ENCODE measurements around the gene UBE2H. TPM values are rescaled to one million over a fixed set of nuclear protein-coding genes. Genes with fewer than 3 reads are reported as not detected.
A peak's percentile ranks its signal among the peaks of the same experiment; 100 is the strongest.

Gene UBE2H
- total and polyA plus RNA-seq, 4 donors, result 71.0 to 118 (median 97.7) TPM

DNA sequence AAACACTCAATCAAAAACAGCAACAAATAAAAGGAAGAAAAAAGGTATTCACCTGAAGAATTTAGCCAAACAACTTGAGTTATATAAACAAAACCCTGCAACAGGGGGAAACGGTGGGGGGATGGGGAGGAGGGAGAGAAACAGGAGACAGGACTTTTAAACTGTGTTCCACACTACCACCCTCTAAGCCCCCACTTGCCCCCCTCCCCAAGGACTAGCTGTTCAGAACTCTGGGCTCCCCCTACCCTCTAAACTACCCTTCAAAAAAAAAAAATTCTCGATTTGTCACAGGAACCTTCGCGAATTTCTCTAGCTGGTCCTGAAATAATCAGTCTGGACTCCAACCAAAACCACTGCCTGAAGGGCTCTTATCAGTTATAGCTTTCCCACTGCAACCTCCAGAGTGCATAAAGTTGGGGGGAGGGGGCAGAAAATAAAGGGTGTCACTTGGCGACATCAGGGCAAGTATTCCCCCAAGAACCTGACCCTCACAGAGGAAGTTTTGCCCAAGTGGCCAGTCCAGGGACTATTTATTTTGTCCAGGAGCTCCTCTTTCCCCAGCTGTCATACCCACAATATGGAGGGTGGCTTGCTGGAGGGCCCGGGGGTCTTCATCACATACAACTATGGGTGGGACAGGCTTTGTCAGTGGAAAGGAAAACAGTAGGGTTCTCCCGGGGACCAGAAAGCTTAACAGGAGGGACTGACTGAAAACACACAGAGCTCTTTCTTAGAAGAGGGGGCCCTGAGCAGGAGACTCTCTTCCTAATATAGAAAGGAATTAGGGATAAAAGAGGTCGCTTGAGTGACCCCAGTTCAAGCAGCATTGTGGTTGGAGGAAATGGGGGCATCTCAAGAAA is 1.3 kb downstream of the UBE2H start:
- WGBS (ENCODE audit: insufficient coverage), result 0% methylated on average over 1 of the region's 8 CpGs
- Histone ChIP-seq H3K4me3 (ENCODE audit: low read depth, low read length) (peak overlapping the region; percentile 94), H3K9me3 (ENCODE audit: control insufficient read depth, insufficient read depth, low read length) (no peaks in the 10 kb centered on the region), H3K36me3 (ENCODE audit: control insufficient read depth, insufficient read depth, low read length) (peaks cover 2% of the 10 kb centered on the region), H3K4me1 (ENCODE audit: control insufficient read depth, insufficient read depth, low read length) (peaks cover 16% of the 10 kb centered on the region), H3K27me3 (ENCODE audit: control insufficient read depth, insufficient read depth, low read length) (no peaks in the 10 kb centered on the region), H3K27ac (ENCODE audit: low read depth, low read length) (peak overlapping the region; percentile 96)
- DNase-seq (ENCODE audit: low read depth in 4 of 6, low spot score in 6 of 6), result peak in 5 of 6 donors; percentile 13 to 54 (median 26)

- Histone ChIP-seq H3K4me1 (ENCODE audit: control insufficient read depth, insufficient read depth, low read length) (peaks cover 16% of the 10 kb centered on the region), H3K27ac (ENCODE audit: low read depth, low read length) (peak overlapping the region; percentile 96)
These were observed 1.9 kb downstream of the UBE2H start for GRCh38 chr7:129950933-129951225.

DNA sequence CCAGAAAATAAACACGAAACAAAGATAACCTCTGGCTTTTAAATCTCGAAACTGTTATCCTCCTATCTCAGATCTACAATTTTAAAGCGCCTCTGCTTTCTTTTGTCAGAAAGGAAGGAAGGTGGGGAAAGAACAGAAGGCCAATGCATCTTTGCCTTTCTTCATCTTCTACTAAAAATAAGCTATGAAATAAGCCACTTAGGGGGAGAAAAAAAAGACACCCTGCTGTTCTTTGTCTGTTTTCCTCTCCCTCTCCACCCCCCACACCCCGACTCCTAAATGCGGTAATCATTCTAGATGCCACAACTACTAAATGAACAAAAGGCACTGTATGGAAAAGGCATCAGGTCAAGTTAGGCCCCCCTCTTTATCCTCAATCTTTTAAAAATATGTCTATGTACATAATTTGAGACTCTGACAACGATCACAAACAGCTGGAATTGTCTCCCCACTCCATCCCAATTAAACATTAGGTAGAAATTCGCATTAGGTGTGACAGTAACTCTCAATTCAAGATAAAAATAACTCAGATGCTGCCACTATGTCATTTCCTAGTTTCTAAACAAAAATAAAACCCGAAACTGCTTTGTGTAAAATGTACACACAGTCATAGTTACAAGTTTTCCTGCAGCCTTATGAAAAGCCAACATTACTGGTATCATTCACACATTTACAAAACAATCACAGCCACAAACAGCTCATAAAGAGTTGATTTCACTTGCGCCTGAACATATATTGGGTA is 2.4 kb downstream of the UBE2H start:
- Histone ChIP-seq H3K4me1 (ENCODE audit: control insufficient read depth, insufficient read depth, low read length) (peaks cover 16% of the 10 kb centered on the region), H3K27ac (ENCODE audit: low read depth, low read length) (peak overlapping the region; percentile 96), H3K4me3 (ENCODE audit: low read depth, low read length) (peak overlapping the region; percentile 94), H3K27me3 (ENCODE audit: control insufficient read depth, insufficient read depth, low read length) (no peaks in the 10 kb centered on the region), H3K36me3 (ENCODE audit: control insufficient read depth, insufficient read depth, low read length) (peaks cover 4% of the 10 kb centered on the region), H3K9me3 (ENCODE audit: control insufficient read depth, insufficient read depth, low read length) (no peaks in the 10 kb centered on the region)
- DNase-seq (ENCODE audit: low read depth in 4 of 6, low spot score in 6 of 6), result peak in 5 of 6 donors; percentile 9 to 74 (median 46)
- WGBS (ENCODE audit: insufficient coverage), result 0% methylated on average over 2 of the region's 9 CpGs

More at GRCh38 chr7:129950933-129951225, 1.9 kb downstream of the UBE2H start:
- Histone ChIP-seq H3K27me3 (ENCODE audit: control insufficient read depth, insufficient read depth, low read length) (no peaks in the 10 kb centered on the region), H3K4me3 (ENCODE audit: low read depth, low read length) (peak overlapping the region; percentile 94), H3K36me3 (ENCODE audit: control insufficient read depth, insufficient read depth, low read length) (peaks cover 4% of the 10 kb centered on the region), H3K9me3 (ENCODE audit: control insufficient read depth, insufficient read depth, low read length) (no peaks in the 10 kb centered on the region)
- WGBS (ENCODE audit: insufficient coverage), result 0% methylated on average over 1 of the region's 1 CpG
- peak in 1 of 6 donors; percentile 2 for DNase-seq (ENCODE audit: low read depth in 4 of 6, low spot score in 6 of 6)

DNA sequence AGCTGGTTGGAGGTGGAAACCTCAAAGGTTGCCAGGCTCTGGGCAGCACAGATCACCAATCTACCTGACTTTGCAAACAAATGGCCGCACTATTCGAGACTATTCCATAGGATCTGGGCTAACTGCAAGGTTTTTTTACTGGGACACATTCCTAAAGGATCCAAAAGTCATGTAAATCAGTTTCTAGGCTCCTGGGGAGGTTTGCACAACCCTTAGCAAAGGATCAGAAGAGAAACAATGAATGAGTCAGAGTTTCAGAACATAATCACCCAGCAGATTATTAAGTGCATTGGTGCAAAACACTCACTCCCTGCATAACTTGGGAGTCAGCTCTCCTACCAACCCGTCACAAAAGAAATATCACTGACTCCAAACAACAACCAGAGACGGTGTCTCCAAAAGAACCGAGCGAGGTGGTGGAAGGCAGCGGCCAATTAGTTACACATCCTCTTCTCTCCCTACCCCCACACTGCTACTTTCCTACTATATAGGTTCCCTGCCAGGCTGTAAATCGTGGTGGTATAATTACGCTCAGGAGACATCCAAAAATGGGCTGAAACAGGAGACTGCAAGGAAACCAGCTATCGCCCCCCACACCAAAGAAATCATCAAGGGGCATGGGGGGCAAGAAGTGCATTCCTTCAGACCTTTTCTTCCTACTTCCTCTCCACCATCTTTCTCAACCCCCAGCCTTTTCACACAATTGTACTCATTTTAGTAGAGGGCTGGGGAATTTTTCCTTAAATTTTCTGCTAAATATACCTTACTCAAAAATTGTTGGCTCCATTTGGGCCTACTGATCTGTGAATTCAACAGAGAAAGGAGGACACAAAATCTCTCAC is 3.2 kb downstream of the UBE2H start:
- peaks cover 5% of the 10 kb centered on the region for H3K36me3 ChIP-seq (ENCODE audit: control insufficient read depth, insufficient read depth, low read length)
- peak in 5 of 6 donors; percentile 22 to 78 (median 38) for DNase-seq (ENCODE audit: low read depth in 4 of 6, low spot score in 6 of 6)
- H3K27ac ChIP-seq (ENCODE audit: low read depth, low read length), result peak overlapping the region; percentile 96
- peak overlapping the region; percentile 94 for H3K4me3 ChIP-seq (ENCODE audit: low read depth, low read length)
- peaks cover 2% of the 10 kb centered on the region for H3K9me3 ChIP-seq (ENCODE audit: control insufficient read depth, insufficient read depth, low read length)
- no peaks in the 10 kb centered on the region for H3K27me3 ChIP-seq (ENCODE audit: control insufficient read depth, insufficient read depth, low read length)
- peaks cover 16% of the 10 kb centered on the region for H3K4me1 ChIP-seq (ENCODE audit: control insufficient read depth, insufficient read depth, low read length)
- 4% methylated on average over 6 of the region's 10 CpGs for WGBS (ENCODE audit: insufficient coverage)

DNA sequence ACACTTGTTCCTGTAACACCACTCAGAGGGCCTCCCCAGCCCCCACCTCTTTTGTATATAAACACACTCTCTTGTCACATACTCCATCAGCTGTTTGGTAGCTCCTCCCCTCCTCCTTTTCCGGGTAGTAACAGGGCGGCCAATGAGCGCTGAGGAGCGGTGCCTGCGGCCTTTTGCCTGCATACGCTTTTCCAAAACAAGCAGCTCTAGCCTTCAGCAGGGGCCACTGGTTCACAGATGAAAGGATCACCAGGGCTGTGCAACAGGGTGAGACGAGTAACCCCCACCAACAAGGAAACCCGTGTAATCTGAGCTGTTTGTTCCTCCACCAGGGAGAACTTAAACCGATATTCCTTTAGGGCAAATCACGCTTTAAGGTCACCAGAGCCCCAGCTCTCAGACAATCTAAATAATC is 3.9 kb downstream of the UBE2H start:
- peak; percentile 70 to 97 (median 80) for DNase-seq (ENCODE audit: low read depth in 4 of 6, low spot score in 6 of 6)
- Histone ChIP-seq H3K4me1 (ENCODE audit: control insufficient read depth, insufficient read depth, low read length) (peaks cover 16% of the 10 kb centered on the region), H3K9me3 (ENCODE audit: control insufficient read depth, insufficient read depth, low read length) (peaks cover 2% of the 10 kb centered on the region), H3K27me3 (ENCODE audit: control insufficient read depth, insufficient read depth, low read length) (no peaks in the 10 kb centered on the region), H3K27ac (ENCODE audit: low read depth, low read length) (peak overlapping the region; percentile 96), H3K36me3 (ENCODE audit: control insufficient read depth, insufficient read depth, low read length) (peaks cover 7% of the 10 kb centered on the region), H3K4me3 (ENCODE audit: low read depth, low read length) (peak overlapping the region; percentile 94)
- WGBS (ENCODE audit: insufficient coverage), result 0% methylated on average over 8 of the region's 10 CpGs

DNA sequence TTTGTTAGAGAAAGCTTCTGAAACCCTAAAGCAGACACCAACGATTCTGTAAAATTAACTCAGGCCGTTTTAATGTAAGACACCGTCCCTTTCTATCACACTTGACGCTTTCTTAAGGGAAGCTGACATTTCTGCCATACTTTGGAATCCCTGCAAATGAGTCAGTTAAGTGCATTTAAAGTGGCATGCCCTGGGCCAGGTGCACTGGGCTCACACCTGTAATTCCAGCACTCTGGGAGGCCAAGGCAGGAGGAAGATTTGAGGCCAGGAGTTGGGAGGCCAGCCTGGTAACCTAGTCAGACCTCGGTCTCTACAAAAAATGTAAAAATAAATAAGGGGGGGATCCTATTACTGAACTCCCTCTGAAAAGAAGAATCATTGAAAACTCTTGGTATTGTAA is 4.4 kb downstream of the UBE2H start:
- H3K27me3 ChIP-seq (ENCODE audit: control insufficient read depth, insufficient read depth, low read length), result no peaks in the 10 kb centered on the region
- peaks cover 2% of the 10 kb centered on the region for H3K9me3 ChIP-seq (ENCODE audit: control insufficient read depth, insufficient read depth, low read length)
- peaks cover 9% of the 10 kb centered on the region for H3K36me3 ChIP-seq (ENCODE audit: control insufficient read depth, insufficient read depth, low read length)
- peaks cover 16% of the 10 kb centered on the region for H3K4me1 ChIP-seq (ENCODE audit: control insufficient read depth, insufficient read depth, low read length)
- H3K27ac ChIP-seq (ENCODE audit: low read depth, low read length), result peak overlapping the region; percentile 96
- WGBS (ENCODE audit: insufficient coverage), result 84% methylated on average over 2 of the region's 5 CpGs
- no peak for DNase-seq (ENCODE audit: low read depth in 4 of 6, low spot score in 6 of 6)
- H3K4me3 ChIP-seq (ENCODE audit: low read depth, low read length), result no peak overlapping the region

- peaks cover 2% of the 10 kb centered on the region for H3K9me3 ChIP-seq (ENCODE audit: control insufficient read depth, insufficient read depth, low read length)
- no peak overlapping the region for H3K27ac ChIP-seq (ENCODE audit: low read depth, low read length)
- peaks cover 16% of the 10 kb centered on the region for H3K4me1 ChIP-seq (ENCODE audit: control insufficient read depth, insufficient read depth, low read length)
- 87% methylated on average over 3 of the region's 8 CpGs for WGBS (ENCODE audit: insufficient coverage)
- no peaks in the 10 kb centered on the region for H3K27me3 ChIP-seq (ENCODE audit: control insufficient read depth, insufficient read depth, low read length)
- no peak for DNase-seq (ENCODE audit: low read depth in 4 of 6, low spot score in 6 of 6)
- no peak overlapping the region for H3K4me3 ChIP-seq (ENCODE audit: low read depth, low read length)
- peaks cover 10% of the 10 kb centered on the region for H3K36me3 ChIP-seq (ENCODE audit: control insufficient read depth, insufficient read depth, low read length)
These were observed 5.1 kb downstream of the UBE2H start for GRCh38 chr7:129947701-129948100.

DNA sequence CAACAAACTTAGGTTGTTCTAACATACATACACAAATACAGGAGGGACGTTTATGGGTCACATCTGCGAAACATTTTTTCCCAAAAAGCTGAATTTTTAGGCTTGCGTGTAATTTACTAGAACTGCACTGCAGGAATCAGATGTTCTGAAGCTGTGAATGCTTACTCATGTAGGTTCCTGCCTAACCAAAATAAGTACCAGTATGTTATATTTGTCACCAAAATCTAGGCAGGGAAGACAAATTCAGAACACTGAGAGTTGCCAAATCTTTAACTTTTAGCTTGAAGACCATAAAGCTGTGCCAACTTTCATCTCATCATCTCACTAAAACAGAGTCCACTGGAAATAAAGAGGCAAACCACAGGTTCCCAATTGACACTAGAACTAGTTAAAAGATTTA is 5.7 kb downstream of the UBE2H start:
- WGBS (ENCODE audit: insufficient coverage), result no CpG with 5 or more reads among the region's 3 CpGs
- H3K27ac ChIP-seq (ENCODE audit: low read depth, low read length), result no peak overlapping the region

GRCh38 chr7:129946282-129946681 is 6.5 kb downstream of the UBE2H start:
- WGBS (ENCODE audit: insufficient coverage), result no CpG with 5 or more reads among the region's 5 CpGs
- H3K9me3 ChIP-seq (ENCODE audit: control insufficient read depth, insufficient read depth, low read length), result peaks cover 2% of the 10 kb centered on the region
- H3K4me3 ChIP-seq (ENCODE audit: low read depth, low read length), result no peak overlapping the region
- peaks cover 10% of the 10 kb centered on the region for H3K36me3 ChIP-seq (ENCODE audit: control insufficient read depth, insufficient read depth, low read length)
- no peak overlapping the region for H3K27ac ChIP-seq (ENCODE audit: low read depth, low read length)
- H3K4me1 ChIP-seq (ENCODE audit: control insufficient read depth, insufficient read depth, low read length), result peaks cover 16% of the 10 kb centered on the region
- no peaks in the 10 kb centered on the region for H3K27me3 ChIP-seq (ENCODE audit: control insufficient read depth, insufficient read depth, low read length)
- no peak for DNase-seq (ENCODE audit: low read depth in 4 of 6, low spot score in 6 of 6)

More for the DNA sequence above, 5.7 kb downstream of the UBE2H start:
- no peak for DNase-seq (ENCODE audit: low read depth in 4 of 6, low spot score in 6 of 6)
- no peaks in the 10 kb centered on the region for H3K27me3 ChIP-seq (ENCODE audit: control insufficient read depth, insufficient read depth, low read length)
- peaks cover 16% of the 10 kb centered on the region for H3K4me1 ChIP-seq (ENCODE audit: control insufficient read depth, insufficient read depth, low read length)
- H3K9me3 ChIP-seq (ENCODE audit: control insufficient read depth, insufficient read depth, low read length), result peaks cover 2% of the 10 kb centered on the region
- peaks cover 10% of the 10 kb centered on the region for H3K36me3 ChIP-seq (ENCODE audit: control insufficient read depth, insufficient read depth, low read length)
- no peak overlapping the region for H3K4me3 ChIP-seq (ENCODE audit: low read depth, low read length)

All from spinal cord (tissue), 10 donors.